Mammary epithelial cell (primary cell): ENCODE measurements around the gene P4HTM.

Experiments
- CTCF ChIP-seq, 2 donors: IDR thresholded peaks in 1 of 2; conservative IDR thresholded peaks in 1 of 2; 2 replicates each; pipeline ENCODE4 v1.5.1; 2011 to 2012; ENCODE audit warnings: inconsistent platforms in 2 of 2, low read length in 2 of 2, mild to moderate bottlenecking in 2 of 2, control low read depth in 1 of 2, low read depth in 1 of 2; ENCODE audit not compliant: insufficient read depth in 1 of 2; ENCODE audit errors: extremely low read depth in 1 of 2
- EZH2 ChIP-seq: IDR thresholded peaks from 2 replicates; pipeline ENCODE4 v1.6.1; 2012; ENCODE audit warnings: low read length, inconsistent platforms, borderline replicate concordance

- TF ChIP-seq CTCF (conservative IDR thresholded peaks at IDR 0.05 in 1 of 2, IDR thresholded peaks at IDR 0.05 in 1 of 2; ENCODE audit: extremely low read depth in 1 of 2, insufficient read depth in 1 of 2, low read depth in 1 of 2, low read length in 2 of 2) = no peak
- TF ChIP-seq EZH2 = no peak
Measured at GRCh38 chr3:48945432-48945831, 44.6 kb upstream of the P4HTM start.
